DMS79 (cell line): ENCODE measurements around the gene FGD4.
"Not testable (repeated sequence)": the region's sequence is repeated elsewhere in the genome, so short reads cannot be mapped to it uniquely, and the experiment has no call there.

Experiments used
- DNase-seq: peaks from one replicate; lab custom pipeline; 2025; lab: John Stamatoyannopoulos, UW

FGD4 gene

GRCh38 chr12:32522331-32523221, 123.2 kb downstream of the FGD4 start:
- no peak for DNase-seq

- DNase-seq, result not testable (repeated sequence)
These were observed 126.4 kb downstream of the FGD4 start for GRCh38 chr12:32525802-32526201.

GRCh38 chr12:32526343-32526742, 127.0 kb downstream of the FGD4 start:
- DNase-seq, result not testable (repeated sequence)

- no peak for DNase-seq
These were observed 133.1 kb downstream of the FGD4 start for GRCh38 chr12:32532422-32532821.

GRCh38 chr12:32532951-32533350, 133.6 kb downstream of the FGD4 start:
- DNase-seq, result no peak

- DNase-seq, result not testable (repeated sequence)
These were observed 134.1 kb downstream of the FGD4 start for GRCh38 chr12:32533506-32533905.

- DNase-seq, result no peak
These were observed 134.7 kb downstream of the FGD4 start for GRCh38 chr12:32533971-32534590.

- no peak for DNase-seq
These were observed 135.3 kb downstream of the FGD4 start for GRCh38 chr12:32534698-32535097.

GRCh38 chr12:32535288-32535999, 136.1 kb downstream of the FGD4 start:
- peak; percentile 83 for DNase-seq

GRCh38 chr12:32536000-32536345, 136.6 kb downstream of the FGD4 start:
- DNase-seq, result no peak

GRCh38 chr12:32541754-32542374, 142.5 kb downstream of the FGD4 start:
- DNase-seq, result no peak

GRCh38 chr12:32542428-32543229, 143.3 kb downstream of the FGD4 start:
- no peak for DNase-seq

GRCh38 chr12:32544893-32545292, 145.5 kb downstream of the FGD4 start:
- no peak for DNase-seq

GRCh38 chr12:32545413-32545980, 146.1 kb downstream of the FGD4 start:
- DNase-seq, result no peak

- DNase-seq, result no peak
These were observed 146.9 kb downstream of the FGD4 start for GRCh38 chr12:32546272-32546671.

GRCh38 chr12:32548691-32549281, 149.4 kb downstream of the FGD4 start:
- DNase-seq, result no peak

GRCh38 chr12:32549675-32550079, 150.3 kb downstream of the FGD4 start:
- no peak for DNase-seq

- no peak for DNase-seq
These were observed 151.7 kb downstream of the FGD4 start for GRCh38 chr12:32551058-32551457.

- DNase-seq, result no peak
These were observed 159.5 kb downstream of the FGD4 start for GRCh38 chr12:32558903-32559302.

GRCh38 chr12:32559434-32559833, 160.1 kb downstream of the FGD4 start:
- DNase-seq, result no peak

- DNase-seq, result no peak
These were observed 161.2 kb downstream of the FGD4 start for GRCh38 chr12:32560520-32560919.
